CD14-positive monocyte (primary cell): ENCODE measurements around the gene CUL7. TPM values are rescaled to one million over a fixed set of nuclear protein-coding genes. Genes with fewer than 3 reads are reported as not detected.

ENCODE experiments used
- DNase-seq, 3 donors: peaks; one replicate each; pipeline ENCODE4 v3.0.0-alpha.2; 2011 to 2022
- H2AFZ ChIP-seq: 2 replicates; pipeline ENCODE4 v1.6.0; 2012; ENCODE audit warnings: mild to moderate bottlenecking, low read depth, low read length, inconsistent platforms; ENCODE audit not compliant: insufficient read depth, poor library complexity, severe bottlenecking
- H3K27ac ChIP-seq, 2 donors: 1 replicate in 1 of 2; 2 replicates in 1 of 2; pipeline ENCODE4 v1.5.1; 2012 to 2013; ENCODE audit warnings: low read length in 2 of 2, control low read depth in 1 of 2, inconsistent platforms in 1 of 2, low read depth in 1 of 2, mild to moderate bottlenecking in 1 of 2
- H3K27me3 ChIP-seq, 2 donors: one replicate each; pipeline versions ENCODE4 v1.6.0 to v1.6.1; 2011 to 2013; ENCODE audit warnings: low read length in 2 of 2; ENCODE audit not compliant: control insufficient read depth in 2 of 2, insufficient read depth in 2 of 2
- H3K36me3 ChIP-seq, 2 donors: replicated peaks in 1 of 2; 1 replicate in 1 of 2; 2 replicates in 1 of 2; pipeline versions ENCODE4 v1.5.1 to v1.6.1; 2012 to 2013; ENCODE audit warnings: low read length in 2 of 2, control low read depth in 1 of 2, inconsistent platforms in 1 of 2, mild to moderate bottlenecking in 1 of 2; ENCODE audit not compliant: insufficient read depth in 2 of 2, control insufficient read depth in 1 of 2
- H3K4me1 ChIP-seq, 2 donors: 1 replicate in 1 of 2; 2 replicates in 1 of 2; pipeline versions ENCODE4 v1.5.1 to v1.6.1; 2012 to 2013; ENCODE audit warnings: low read length in 2 of 2, control low read depth in 1 of 2, inconsistent platforms in 1 of 2, mild to moderate bottlenecking in 1 of 2, moderate library complexity in 1 of 2; ENCODE audit not compliant: insufficient read depth in 2 of 2, control insufficient read depth in 1 of 2
- H3K4me2 ChIP-seq: replicated peaks from 2 replicates; pipeline ENCODE3; 2012; ENCODE audit warnings: low read length, moderate library complexity, mild to moderate bottlenecking; ENCODE audit not compliant: poor library complexity, severe bottlenecking; ENCODE audit errors: extremely low read depth
- H3K4me3 ChIP-seq, 3 experiments: fragments of 200-600 bp in 1 of 3; sonication (generic) in 1 of 3; replicated peaks in 1 of 3; 1 replicate in 2 of 3; 2 replicates in 1 of 3; pipeline ENCODE4 v1.5.1; 2011 to 2013; ENCODE audit warnings: low read length in 3 of 3, mild to moderate bottlenecking in 3 of 3, control low read depth in 2 of 3, low read depth in 2 of 3, inconsistent platforms in 1 of 3, moderate library complexity in 1 of 3
- H3K79me2 ChIP-seq: 2 replicates; pipeline ENCODE4 v1.6.0; 2012; ENCODE audit warnings: mild to moderate bottlenecking, control low read depth, inconsistent platforms, low read length, moderate library complexity; ENCODE audit not compliant: insufficient read depth
- H3K9ac ChIP-seq: 2 replicates; pipeline ENCODE4 v1.6.0; 2017; ENCODE audit warnings: low read length, mild to moderate bottlenecking; ENCODE audit not compliant: insufficient read depth, poor library complexity, severe bottlenecking
- H3K9me3 ChIP-seq, 2 donors: replicated peaks in 1 of 2; 1 replicate in 1 of 2; 2 replicates in 1 of 2; pipeline versions ENCODE4 v1.5.1 to v1.6.1; 2012 to 2013; ENCODE audit warnings: low read length in 2 of 2, control low read depth in 1 of 2; ENCODE audit not compliant: control insufficient read depth in 1 of 2, insufficient read depth in 1 of 2
- H4K20me1 ChIP-seq: 2 replicates; pipeline ENCODE4 v1.6.0; 2012; ENCODE audit warnings: mild to moderate bottlenecking, low read length, control low read depth, moderate library complexity; ENCODE audit not compliant: insufficient read depth
- H3K27ac Mint-ChIP-seq, 7 donors: one replicate each; pipeline ENCODE4 v1.8.0; 2020; ENCODE audit warnings: mild to moderate bottlenecking in 7 of 7, mixed read lengths in 7 of 7, moderate library complexity in 6 of 7, inconsistent platforms in 2 of 7
- H3K27me3 Mint-ChIP-seq, 3 donors: one replicate each; pipeline ENCODE4 v1.8.0; 2021 to 2022; ENCODE audit warnings: low read depth in 3 of 3, mild to moderate bottlenecking in 3 of 3, mixed read lengths in 3 of 3, moderate library complexity in 3 of 3, inconsistent platforms in 1 of 3
- H3K36me3 Mint-ChIP-seq, 2 donors: one replicate each; pipeline ENCODE4 v1.8.0; 2020; ENCODE audit warnings: mixed read lengths in 2 of 2, inconsistent platforms in 1 of 2, mild to moderate bottlenecking in 1 of 2
- H3K4me1 Mint-ChIP-seq: one replicate; pipeline ENCODE4 v1.8.0; 2020; ENCODE audit warnings: mild to moderate bottlenecking, mixed read lengths
- H3K4me3 Mint-ChIP-seq, 2 donors: one replicate each; pipeline ENCODE4 v1.8.0; 2020; ENCODE audit warnings: mild to moderate bottlenecking in 2 of 2, mixed read lengths in 2 of 2, moderate library complexity in 1 of 2
- H3K9me3 Mint-ChIP-seq, 7 donors: one replicate each; pipeline ENCODE4 v1.8.0; 2020 to 2022; ENCODE audit warnings: mixed read lengths in 7 of 7, mild to moderate bottlenecking in 6 of 7, moderate library complexity in 6 of 7, inconsistent platforms in 2 of 7
- CTCF ChIP-seq: fragments of 200-600 bp; IDR thresholded peaks from one replicate; pipeline ENCODE4 v1.8.0; 2022; ENCODE audit warnings: antibody characterized with exemption, mild to moderate bottlenecking
- WGBS: methylation state at CpG from one replicate; pipeline ENCODE4 v1.1.5; 2013; ENCODE audit warnings: missing lambda C conversion rate; ENCODE audit not compliant: insufficient coverage; 5-methylcytosine and 5-hydroxymethylcytosine counted together
- intact Hi-C, 2 donors: fragments of 100-400 bp; cut with micrococcal nuclease; formaldehyde crosslinking; loops; one replicate each; pipeline versions ENCODE4 v1.15.0 to v1.15.1; 2023
- polyA plus RNA-seq, 3 donors: library from polyadenylated mRNA; depleted of rRNA in 1 of 3; unstranded in 2 of 3; stranded (reverse) in 1 of 3; fragments of 300-500 nt in 2 of 3; fragments of >200 nt in 1 of 3; fragmentation: Illumina TruSeq in 2 of 3; gene quantifications; 1 replicate in 2 of 3; 2 replicates in 1 of 3; pipeline ENCODE4 v1.2.3, GENCODE V29; 2012 to 2021

CUL7 gene
- polyA plus RNA-seq, 3 donors, result 1.2 to 11.6 (median 2.4) TPM

GRCh38 chr6:43077981-43078511 is 24.4 kb upstream of the CUL7 start:
- no peak for DNase-seq
- intact Hi-C loops, result no loop called here
- 97% methylated on average over 6 of the region's 6 CpGs for WGBS
- no peak for TF ChIP-seq CTCF
- Histone ChIP-seq H3K4me2 (no peak overlapping the region), H3K4me3 (no peak overlapping the region), H3K27ac (no peak overlapping the region), H2AFZ (no peak overlapping the region), H3K27me3 (peaks cover 2 to 18% of the 10 kb centered on the region in 2 donors), H3K9me3 (no peaks in the 10 kb centered on the region), H3K9ac (no peak overlapping the region), H3K79me2 (no peaks in the 10 kb centered on the region), H3K4me1 (peaks cover 13 to 17% of the 10 kb centered on the region in 2 donors), H4K20me1 (no peaks in the 10 kb centered on the region), H3K36me3 (no peaks in the 10 kb centered on the region)
- Mint-ChIP-seq H3K4me1 (peaks cover 15% of the 10 kb centered on the region), H3K27me3 (peaks cover 24 to 32% (median 32%) of the 10 kb centered on the region in 3 donors), H3K36me3 (peaks cover 4 to 5% of the 10 kb centered on the region in 2 donors), H3K4me3 (peak overlapping the region in 1 of 2 donors; percentile 91), H3K27ac (no peak overlapping the region), H3K9me3 (peaks cover 0 to 3% (median 0%) of the 10 kb centered on the region in 7 donors)

- Histone ChIP-seq H3K4me2 (peak overlapping the region; percentile 92), H3K27me3 (peaks cover 2 to 18% of the 10 kb centered on the region in 2 donors), H3K4me3 (peak overlapping the region in 2 of 3 experiments; percentile 29 to 77), H3K4me1 (peaks cover 13 to 17% of the 10 kb centered on the region in 2 donors), H3K36me3 (no peaks in the 10 kb centered on the region), H3K9ac (no peak overlapping the region), H2AFZ (peak overlapping the region; percentile 79), H4K20me1 (no peaks in the 10 kb centered on the region), H3K79me2 (no peaks in the 10 kb centered on the region), H3K9me3 (no peaks in the 10 kb centered on the region), H3K27ac (no peak overlapping the region)
- 39% methylated on average over 5 of the region's 8 CpGs for WGBS
- intact Hi-C loops, result no loop called here
- no peak overlapping the region for H3K27ac Mint-ChIP-seq
- peaks cover 15% of the 10 kb centered on the region for H3K4me1 Mint-ChIP-seq
- peaks cover 24 to 32% (median 32%) of the 10 kb centered on the region in 3 donors for H3K27me3 Mint-ChIP-seq
- peaks cover 0 to 3% (median 0%) of the 10 kb centered on the region in 7 donors for H3K9me3 Mint-ChIP-seq
- peaks cover 10 to 11% of the 10 kb centered on the region in 2 donors for H3K36me3 Mint-ChIP-seq
- peak overlapping the region; percentile 72 to 91 for H3K4me3 Mint-ChIP-seq
- no peak for DNase-seq
- no peak for TF ChIP-seq CTCF
These were observed 23.7 kb upstream of the CUL7 start for GRCh38 chr6:43077333-43077809.
